HepG2 (cell line): ENCODE results near the gene PSMB2.
"Not testable (repeated sequence)": the region's sequence is repeated elsewhere in the genome, so short reads cannot be mapped to it uniquely, and the experiment has no call there.

ENCODE experiments used
- ATF5 ChIP-seq: sonication (generic); formaldehyde crosslinking; IDR thresholded peaks from 2 replicates; pipeline ENCODE4 v1.4.0; 2020; ENCODE audit warnings: mild to moderate bottlenecking, low read depth, missing genetic modification reagents
- CHD2 ChIP-seq: IDR thresholded peaks from 2 replicates; pipeline ENCODE4 v1.6.1; 2011; ENCODE audit warnings: low read depth, low read length, improper control_type of control experiment
- PHF20 ChIP-seq: sonication (generic); formaldehyde crosslinking; IDR thresholded peaks from 2 replicates; pipeline ENCODE4 v1.5.0; 2020; ENCODE audit warnings: mild to moderate bottlenecking, missing genetic modification reagents
- TAF1 ChIP-seq: sonication (generic); formaldehyde crosslinking; IDR thresholded peaks from 2 replicates; pipeline ENCODE4 v1.4.0; 2020; ENCODE audit warnings: missing genetic modification reagents
- TF ChIP-seq, protein P1 (sequence below): sonication (generic); formaldehyde crosslinking; IDR thresholded peaks from 2 replicates; pipeline ENCODE4 v1.5.0; 2020; ENCODE audit warnings: mild to moderate bottlenecking, missing genetic modification reagents, moderate library complexity

GRCh38 chr1:35690103-35690502, 48.8 kb upstream of the PSMB2 start:
- TF ChIP-seq, protein P1, sequence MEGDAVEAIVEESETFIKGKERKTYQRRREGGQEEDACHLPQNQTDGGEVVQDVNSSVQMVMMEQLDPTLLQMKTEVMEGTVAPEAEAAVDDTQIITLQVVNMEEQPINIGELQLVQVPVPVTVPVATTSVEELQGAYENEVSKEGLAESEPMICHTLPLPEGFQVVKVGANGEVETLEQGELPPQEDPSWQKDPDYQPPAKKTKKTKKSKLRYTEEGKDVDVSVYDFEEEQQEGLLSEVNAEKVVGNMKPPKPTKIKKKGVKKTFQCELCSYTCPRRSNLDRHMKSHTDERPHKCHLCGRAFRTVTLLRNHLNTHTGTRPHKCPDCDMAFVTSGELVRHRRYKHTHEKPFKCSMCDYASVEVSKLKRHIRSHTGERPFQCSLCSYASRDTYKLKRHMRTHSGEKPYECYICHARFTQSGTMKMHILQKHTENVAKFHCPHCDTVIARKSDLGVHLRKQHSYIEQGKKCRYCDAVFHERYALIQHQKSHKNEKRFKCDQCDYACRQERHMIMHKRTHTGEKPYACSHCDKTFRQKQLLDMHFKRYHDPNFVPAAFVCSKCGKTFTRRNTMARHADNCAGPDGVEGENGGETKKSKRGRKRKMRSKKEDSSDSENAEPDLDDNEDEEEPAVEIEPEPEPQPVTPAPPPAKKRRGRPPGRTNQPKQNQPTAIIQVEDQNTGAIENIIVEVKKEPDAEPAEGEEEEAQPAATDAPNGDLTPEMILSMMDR, result not testable (repeated sequence)
- TF ChIP-seq TAF1; PHF20 (CRISPR knock-in tag); ATF5 (CRISPR knock-in tag); CHD2: not testable (repeated sequence)
